HCT116 (cell line): ENCODE results near the gene RAB31. TPM values are rescaled to one million over a fixed set of nuclear protein-coding genes. Genes with fewer than 3 reads are reported as not detected.

ENCODE experiments used
- ATAC-seq: fragments of 200-7000 bp; cut with Tn5 transposase; 2 replicates; pipeline ENCODE4 v1.9.1; 2020; ENCODE audit warnings: mild to moderate bottlenecking, moderate library complexity
- BruUV-seq: library from RNA; stranded (reverse); fragments of 400-500 nt; replicated peaks from 2 replicates; lab custom pipeline; 2021; lab: Mats Ljungman, UMichigan
- CTCF ChIA-PET: fragments of 300-600 bp; sonication (Branson Sonifier 250); formaldehyde crosslinking; loops from one replicate; lab custom pipeline; 2021; ENCODE audit warnings: antibody characterized with exemption; lab: Charles Lee
- POLR2A ChIA-PET: fragments of 300-600, 350-600 bp; sonication (Branson Sonifier 250); formaldehyde crosslinking; loops from one replicate; lab custom pipeline; 2021; ENCODE audit warnings: antibody characterized with exemption; lab: Charles Lee
- RAD21 ChIA-PET, 2 experiments: fragments of 300-600 bp; sonication (Branson Sonifier 250); formaldehyde crosslinking; loops; one replicate each; lab custom pipeline; 2023; ENCODE audit warnings: low total read pairs in 2 of 2; ENCODE audit not compliant: uncharacterized antibody in 2 of 2, unreplicated experiment in 2 of 2, low non-redundant PET in 1 of 2; lab: Charles Lee
- DNase-seq: peaks from one replicate; pipeline ENCODE4 v3.0.0-alpha.2; 2010; ENCODE audit warnings: low read depth, low spot score
- H2AFZ ChIP-seq: fragments of 200-600 bp; shearing (Covaris generic), sonication (generic); 2 replicates; pipeline ENCODE4 v1.6.1; 2017; ENCODE audit warnings: low read depth, mixed run types, mixed read lengths, antibody characterized with exemption, low read length; ENCODE audit not compliant: poor library complexity, severe bottlenecking
- H3K27ac ChIP-seq: 2 replicates; pipeline ENCODE4 v1.5.1; 2012; ENCODE audit warnings: low read depth, low read length
- H3K27me3 ChIP-seq: fragments of 200-600 bp; sonication (generic); 2 replicates; pipeline ENCODE4 v1.6.1; 2016; ENCODE audit warnings: mixed run types, low read length, mixed read lengths; ENCODE audit not compliant: insufficient read depth
- H3K36me3 ChIP-seq, 2 experiments: fragments of 200-500 bp in 1 of 2; fragments of 200-600 bp in 1 of 2; sonication (Bioruptor generic) in 1 of 2; sonication (generic) in 1 of 2; 2 replicates each; pipeline versions ENCODE4 v1.5.1 to v1.6.1; 2014 to 2016; ENCODE audit warnings: low read length in 2 of 2, inconsistent platforms in 1 of 2, mixed read lengths in 1 of 2, mixed run types in 1 of 2; ENCODE audit not compliant: insufficient read depth in 2 of 2, control insufficient read depth in 1 of 2
- H3K4me1 ChIP-seq, 2 experiments: fragments of 200-600 bp in 1 of 2; sonication (generic) in 1 of 2; 2 replicates each; pipeline versions ENCODE4 v1.5.1 to v1.6.1; 2012 to 2017; ENCODE audit warnings: low read length in 2 of 2, inconsistent platforms in 1 of 2, mild to moderate bottlenecking in 1 of 2, mixed read lengths in 1 of 2, mixed run types in 1 of 2, moderate library complexity in 1 of 2; ENCODE audit not compliant: insufficient read depth in 2 of 2, control insufficient read depth in 1 of 2
- H3K4me2 ChIP-seq: fragments of 200-600 bp; sonication (generic); 2 replicates; pipeline ENCODE4 v1.6.1; 2017; ENCODE audit warnings: mixed run types, low read length, mixed read lengths
- H3K4me3 ChIP-seq, 2 experiments: fragments of 200-600 bp in 1 of 2; sonication (generic) in 1 of 2; replicated peaks in 1 of 2; 2 replicates each; pipeline ENCODE4 v1.5.1; 2011 to 2016; ENCODE audit warnings: low read length in 2 of 2, control low read depth in 1 of 2, low read depth in 1 of 2, mild to moderate bottlenecking in 1 of 2, mixed read lengths in 1 of 2, mixed run types in 1 of 2
- H3K79me2 ChIP-seq: fragments of 200-600 bp; sonication (generic); 2 replicates; pipeline ENCODE4 v1.6.1; 2017; ENCODE audit warnings: mild to moderate bottlenecking, mixed run types, low read length, moderate library complexity, mixed read lengths; ENCODE audit not compliant: insufficient read depth
- H3K9ac ChIP-seq: fragments of 200-600 bp; sonication (generic); 2 replicates; pipeline ENCODE4 v1.6.1; 2016; ENCODE audit warnings: low read length, mixed read lengths
- H3K9me2 ChIP-seq: fragments of 200-600 bp; sonication (generic), shearing (Covaris generic); 2 replicates; pipeline ENCODE4 v1.6.1; 2017; ENCODE audit warnings: mixed run types, mild to moderate bottlenecking, moderate library complexity; ENCODE audit not compliant: insufficient read depth
- H3K9me3 ChIP-seq, 2 experiments: fragments of 200-500 bp in 1 of 2; fragments of 200-600 bp in 1 of 2; sonication (Bioruptor generic) in 1 of 2; sonication (generic) in 1 of 2; 2 replicates each; pipeline ENCODE4 v1.6.1; 2014 to 2017; ENCODE audit warnings: low read length in 2 of 2, mixed read lengths in 2 of 2, inconsistent platforms in 1 of 2, low read depth in 1 of 2, mild to moderate bottlenecking in 1 of 2, mixed run types in 1 of 2, moderate library complexity in 1 of 2; ENCODE audit not compliant: control insufficient read depth in 1 of 2, insufficient read depth in 1 of 2
- H4K20me1 ChIP-seq: fragments of 200-600 bp; sonication (generic), shearing (Covaris generic); 2 replicates; pipeline ENCODE4 v1.6.1; 2017; ENCODE audit warnings: mixed run types, mild to moderate bottlenecking, moderate library complexity; ENCODE audit not compliant: insufficient read depth
- EZH2 ChIP-seq: fragments of 200-600 bp; sonication (generic); IDR thresholded peaks from 2 replicates; pipeline ENCODE4 v1.6.1; 2017; ENCODE audit warnings: antibody characterized with exemption, mixed run types
- FOSL1 ChIP-seq: IDR thresholded peaks from 2 replicates; pipeline ENCODE4 v1.6.1; 2012; ENCODE audit warnings: low read depth
- RAD21 ChIP-seq: IDR thresholded peaks from 2 replicates; pipeline ENCODE4 v1.6.1; 2012; ENCODE audit warnings: low read depth, mild to moderate bottlenecking
- TCF7L2 ChIP-seq: IDR thresholded peaks from 2 replicates; pipeline ENCODE4 v1.7.0; 2011; ENCODE audit warnings: borderline replicate concordance, inconsistent platforms; ENCODE audit not compliant: insufficient read depth, insufficient read length; ENCODE audit errors: extremely low read depth
- intact Hi-C: fragments of 100-400 bp; cut with micrococcal nuclease; formaldehyde crosslinking; loops from 2 replicates; pipeline ENCODE4 v1.10.0; 2022
- total RNA-seq: library from RNA; stranded (reverse); gene quantifications from one replicate; pipeline ENCODE4 v1.2.1, GENCODE V29; 2021; ENCODE audit not compliant: unreplicated experiment
- TF ChIP-seq, protein P1 (sequence below): IDR thresholded peaks from 2 replicates; pipeline ENCODE4 v1.6.1; 2012
- TF ChIP-seq, protein P2 (sequence below): IDR thresholded peaks from 2 replicates; pipeline ENCODE4 v1.6.1; 2011; ENCODE audit warnings: mild to moderate bottlenecking, low read length, moderate library complexity; ENCODE audit not compliant: insufficient replicate concordance; ENCODE audit errors: extremely low read depth
- TF ChIP-seq, protein P3 (sequence below), 3 experiments: fragments of 200-600 bp in 1 of 3; sonication (generic) in 1 of 3; IDR thresholded peaks in 2 of 3; conservative IDR thresholded peaks in 1 of 3; 2 replicates each; pipeline ENCODE4 v1.5.1; 2012 to 2017; ENCODE audit warnings: low read depth in 2 of 3, low read length in 2 of 3, antibody characterized with exemption in 1 of 3, borderline replicate concordance in 1 of 3, control low read depth in 1 of 3, mild to moderate bottlenecking in 1 of 3, mixed read lengths in 1 of 3, mixed run types in 1 of 3, moderate library complexity in 1 of 3; ENCODE audit not compliant: insufficient read depth in 1 of 3

RAB31 gene
- total RNA-seq, 1 experiment from 2014 or later: 46.9 TPM

DNA sequence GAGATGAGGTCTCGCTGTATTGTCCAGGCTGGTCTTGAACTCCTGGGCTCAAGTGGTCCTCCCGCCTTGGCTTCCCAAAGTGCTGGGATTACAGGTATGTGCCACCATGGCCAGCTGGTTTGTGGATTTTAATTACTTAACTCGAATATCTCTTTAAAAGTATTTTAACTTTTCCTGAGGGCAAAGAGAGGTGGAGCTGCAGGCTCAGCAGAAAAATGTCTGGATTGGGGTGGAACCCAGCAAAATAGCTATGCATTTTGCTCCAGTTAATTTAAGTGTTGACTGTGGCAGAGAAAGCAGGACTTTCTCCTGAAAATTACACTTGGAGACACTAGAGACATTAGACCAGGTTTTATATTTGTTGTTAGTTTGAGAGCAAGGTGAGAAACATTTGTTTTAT, 142.2 kb downstream of the RAB31 start:
- Histone ChIP-seq H3K27ac (no peak overlapping the region), H3K9ac (no peak overlapping the region), H3K4me3 (no peak overlapping the region), H3K9me2 (no peaks in the 10 kb centered on the region), H2AFZ (no peak overlapping the region), H3K4me1 (peaks cover 0 to 5% of the 10 kb centered on the region in 2 experiments; a peak in 1 of 4 replicates), H3K27me3 (no peaks in the 10 kb centered on the region), H4K20me1 (no peaks in the 10 kb centered on the region), H3K4me2 (no peak overlapping the region), H3K36me3 (no peaks in the 10 kb centered on the region), H3K79me2 (no peaks in the 10 kb centered on the region), H3K9me3 (peaks cover 0 to 4% of the 10 kb centered on the region in 2 experiments; a peak in 1 of 4 replicates)
- ChIA-PET POLR2A (interaction anchor here (1.5 kb wide), 1 partner anchor 22 kb away, joined by 4 read pairs; no protein-coding TSS in a partner anchor), CTCF (interaction anchor here (1.0 kb wide), 1 partner anchor 54 kb away, joined by 3 read pairs; no protein-coding TSS in a partner anchor), RAD21 (no interaction called here)
- no TSS peak for BruUV-seq
- DNase-seq: no peak
- TF ChIP-seq, protein P1, sequence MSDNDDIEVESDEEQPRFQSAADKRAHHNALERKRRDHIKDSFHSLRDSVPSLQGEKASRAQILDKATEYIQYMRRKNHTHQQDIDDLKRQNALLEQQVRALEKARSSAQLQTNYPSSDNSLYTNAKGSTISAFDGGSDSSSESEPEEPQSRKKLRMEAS: no peak
- TF ChIP-seq RAD21 (no peak), TCF7L2 (no peak), EZH2 (no peak), FOSL1 (no peak)
- TF ChIP-seq, protein P2, sequence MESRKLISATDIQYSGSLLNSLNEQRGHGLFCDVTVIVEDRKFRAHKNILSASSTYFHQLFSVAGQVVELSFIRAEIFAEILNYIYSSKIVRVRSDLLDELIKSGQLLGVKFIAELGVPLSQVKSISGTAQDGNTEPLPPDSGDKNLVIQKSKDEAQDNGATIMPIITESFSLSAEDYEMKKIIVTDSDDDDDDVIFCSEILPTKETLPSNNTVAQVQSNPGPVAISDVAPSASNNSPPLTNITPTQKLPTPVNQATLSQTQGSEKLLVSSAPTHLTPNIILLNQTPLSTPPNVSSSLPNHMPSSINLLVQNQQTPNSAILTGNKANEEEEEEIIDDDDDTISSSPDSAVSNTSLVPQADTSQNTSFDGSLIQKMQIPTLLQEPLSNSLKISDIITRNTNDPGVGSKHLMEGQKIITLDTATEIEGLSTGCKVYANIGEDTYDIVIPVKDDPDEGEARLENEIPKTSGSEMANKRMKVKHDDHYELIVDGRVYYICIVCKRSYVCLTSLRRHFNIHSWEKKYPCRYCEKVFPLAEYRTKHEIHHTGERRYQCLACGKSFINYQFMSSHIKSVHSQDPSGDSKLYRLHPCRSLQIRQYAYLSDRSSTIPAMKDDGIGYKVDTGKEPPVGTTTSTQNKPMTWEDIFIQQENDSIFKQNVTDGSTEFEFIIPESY: no peak
- TF ChIP-seq, protein P3, sequence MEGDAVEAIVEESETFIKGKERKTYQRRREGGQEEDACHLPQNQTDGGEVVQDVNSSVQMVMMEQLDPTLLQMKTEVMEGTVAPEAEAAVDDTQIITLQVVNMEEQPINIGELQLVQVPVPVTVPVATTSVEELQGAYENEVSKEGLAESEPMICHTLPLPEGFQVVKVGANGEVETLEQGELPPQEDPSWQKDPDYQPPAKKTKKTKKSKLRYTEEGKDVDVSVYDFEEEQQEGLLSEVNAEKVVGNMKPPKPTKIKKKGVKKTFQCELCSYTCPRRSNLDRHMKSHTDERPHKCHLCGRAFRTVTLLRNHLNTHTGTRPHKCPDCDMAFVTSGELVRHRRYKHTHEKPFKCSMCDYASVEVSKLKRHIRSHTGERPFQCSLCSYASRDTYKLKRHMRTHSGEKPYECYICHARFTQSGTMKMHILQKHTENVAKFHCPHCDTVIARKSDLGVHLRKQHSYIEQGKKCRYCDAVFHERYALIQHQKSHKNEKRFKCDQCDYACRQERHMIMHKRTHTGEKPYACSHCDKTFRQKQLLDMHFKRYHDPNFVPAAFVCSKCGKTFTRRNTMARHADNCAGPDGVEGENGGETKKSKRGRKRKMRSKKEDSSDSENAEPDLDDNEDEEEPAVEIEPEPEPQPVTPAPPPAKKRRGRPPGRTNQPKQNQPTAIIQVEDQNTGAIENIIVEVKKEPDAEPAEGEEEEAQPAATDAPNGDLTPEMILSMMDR (IDR thresholded peaks at IDR 0.05 in 2 of 3, conservative IDR thresholded peaks at IDR 0.05 in 1 of 3; ENCODE audit: borderline replicate concordance in 1 of 3, insufficient read depth in 1 of 3, low read depth in 2 of 3, low read length in 2 of 3): no peak
- intact Hi-C loops: no loop called here
- ATAC-seq: no peak
